Measurements from ENCODE around the gene XRCC4. TPM values are rescaled to one million over a fixed set of nuclear protein-coding genes. Genes with fewer than 3 reads are reported as not detected.

The XRCC4 gene
- polyA plus RNA-seq, 1 donor from 2014 or later, result 22.9 TPM

GRCh38 chr5:83353231-83353630 is 275.9 kb downstream of the XRCC4 start:
- Histone ChIP-seq H3K27ac (ENCODE audit: low read length) (peak overlapping the region; percentile 9), H3F3A (ENCODE audit: insufficient read depth, low read length, poor library complexity, severe bottlenecking) (no peaks in the 10 kb centered on the region), H3K9me3 (ENCODE audit: low read length) (peaks cover 5% of the 10 kb centered on the region), H4K20me1 (ENCODE audit: insufficient read depth) (no peaks in the 10 kb centered on the region), H3K4me2 (ENCODE audit: low read length) (no peak overlapping the region), H3K4me3 (ENCODE audit: low read length) (no peak overlapping the region), H3K27me3 (ENCODE audit: insufficient read depth, low read depth, low read length) (no peaks in the 10 kb centered on the region), H3K9me2 (ENCODE audit: insufficient read depth, low read length) (no peaks in the 10 kb centered on the region), H2AFZ (ENCODE audit: low read depth, low read length) (no peak overlapping the region), H3K36me3 (ENCODE audit: insufficient read depth, low read length) (no peaks in the 10 kb centered on the region), H3K79me2 (replicated peaks; ENCODE audit: insufficient read depth, low read length) (no peaks in the 10 kb centered on the region), H3K9ac (ENCODE audit: low read length) (no peak overlapping the region)
- peak; percentile 49 for TF ChIP-seq EP300 (conservative IDR thresholded peaks at IDR 0.05; ENCODE audit: poor library complexity, severe bottlenecking)
- TF ChIP-seq, protein P1, sequence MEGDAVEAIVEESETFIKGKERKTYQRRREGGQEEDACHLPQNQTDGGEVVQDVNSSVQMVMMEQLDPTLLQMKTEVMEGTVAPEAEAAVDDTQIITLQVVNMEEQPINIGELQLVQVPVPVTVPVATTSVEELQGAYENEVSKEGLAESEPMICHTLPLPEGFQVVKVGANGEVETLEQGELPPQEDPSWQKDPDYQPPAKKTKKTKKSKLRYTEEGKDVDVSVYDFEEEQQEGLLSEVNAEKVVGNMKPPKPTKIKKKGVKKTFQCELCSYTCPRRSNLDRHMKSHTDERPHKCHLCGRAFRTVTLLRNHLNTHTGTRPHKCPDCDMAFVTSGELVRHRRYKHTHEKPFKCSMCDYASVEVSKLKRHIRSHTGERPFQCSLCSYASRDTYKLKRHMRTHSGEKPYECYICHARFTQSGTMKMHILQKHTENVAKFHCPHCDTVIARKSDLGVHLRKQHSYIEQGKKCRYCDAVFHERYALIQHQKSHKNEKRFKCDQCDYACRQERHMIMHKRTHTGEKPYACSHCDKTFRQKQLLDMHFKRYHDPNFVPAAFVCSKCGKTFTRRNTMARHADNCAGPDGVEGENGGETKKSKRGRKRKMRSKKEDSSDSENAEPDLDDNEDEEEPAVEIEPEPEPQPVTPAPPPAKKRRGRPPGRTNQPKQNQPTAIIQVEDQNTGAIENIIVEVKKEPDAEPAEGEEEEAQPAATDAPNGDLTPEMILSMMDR (IDR thresholded peaks at IDR 0.05; ENCODE audit: poor library complexity, severe bottlenecking), result no peak
- no peak for TF ChIP-seq MXI1 (conservative IDR thresholded peaks at IDR 0.05; ENCODE audit: poor library complexity, severe bottlenecking)

- Histone ChIP-seq H4K20me1 (ENCODE audit: insufficient read depth) (no peaks in the 10 kb centered on the region), H3K27ac (ENCODE audit: low read length) (no peak overlapping the region), H2AFZ (ENCODE audit: low read depth, low read length) (no peak overlapping the region), H3K9me3 (ENCODE audit: low read length) (peaks cover 4% of the 10 kb centered on the region), H3K27me3 (ENCODE audit: insufficient read depth, low read depth, low read length) (no peaks in the 10 kb centered on the region), H3F3A (ENCODE audit: insufficient read depth, low read length, poor library complexity, severe bottlenecking) (no peaks in the 10 kb centered on the region), H3K79me2 (replicated peaks; ENCODE audit: insufficient read depth, low read length) (no peaks in the 10 kb centered on the region), H3K4me2 (ENCODE audit: low read length) (no peak overlapping the region), H3K9me2 (ENCODE audit: insufficient read depth, low read length) (no peaks in the 10 kb centered on the region), H3K4me3 (ENCODE audit: low read length) (no peak overlapping the region), H3K9ac (ENCODE audit: low read length) (no peak overlapping the region), H3K36me3 (ENCODE audit: insufficient read depth, low read length) (no peaks in the 10 kb centered on the region)
- no peak for TF ChIP-seq MXI1 (conservative IDR thresholded peaks at IDR 0.05; ENCODE audit: poor library complexity, severe bottlenecking)
- no peak for TF ChIP-seq POLR2AphosphoS5 (IDR thresholded peaks at IDR 0.05)
- TF ChIP-seq EP300 (conservative IDR thresholded peaks at IDR 0.05; ENCODE audit: poor library complexity, severe bottlenecking), result no peak
- no peak for TF ChIP-seq TAF1 (IDR thresholded peaks at IDR 0.05; ENCODE audit: low read depth)
- no peak for TF ChIP-seq REST (IDR thresholded peaks at IDR 0.05; ENCODE audit: borderline replicate concordance)
- TF ChIP-seq EZH2 (IDR thresholded peaks at IDR 0.05; ENCODE audit: borderline replicate concordance, insufficient read depth, low read length, poor library complexity, severe bottlenecking), result no peak
- TF ChIP-seq, protein P1 (IDR thresholded peaks at IDR 0.05; ENCODE audit: poor library complexity, severe bottlenecking), result no peak
- no peak for TF ChIP-seq RAD21 (conservative IDR thresholded peaks at IDR 0.05)
- TF ChIP-seq SMC3 (conservative IDR thresholded peaks at IDR 0.05; ENCODE audit: poor library complexity), result no peak
These were observed 276.4 kb downstream of the XRCC4 start for GRCh38 chr5:83353774-83354173.
